ENCODE results near the gene CHI3L2.
"Not testable (repeated sequence)": the region's sequence is repeated elsewhere in the genome, so short reads cannot be mapped to it uniquely, and the experiment has no call there.

The CHI3L2 gene

GRCh38 chr1:111202707-111203623 is 24.5 kb upstream of the CHI3L2 start:
- DNase-seq = no peak

DNA sequence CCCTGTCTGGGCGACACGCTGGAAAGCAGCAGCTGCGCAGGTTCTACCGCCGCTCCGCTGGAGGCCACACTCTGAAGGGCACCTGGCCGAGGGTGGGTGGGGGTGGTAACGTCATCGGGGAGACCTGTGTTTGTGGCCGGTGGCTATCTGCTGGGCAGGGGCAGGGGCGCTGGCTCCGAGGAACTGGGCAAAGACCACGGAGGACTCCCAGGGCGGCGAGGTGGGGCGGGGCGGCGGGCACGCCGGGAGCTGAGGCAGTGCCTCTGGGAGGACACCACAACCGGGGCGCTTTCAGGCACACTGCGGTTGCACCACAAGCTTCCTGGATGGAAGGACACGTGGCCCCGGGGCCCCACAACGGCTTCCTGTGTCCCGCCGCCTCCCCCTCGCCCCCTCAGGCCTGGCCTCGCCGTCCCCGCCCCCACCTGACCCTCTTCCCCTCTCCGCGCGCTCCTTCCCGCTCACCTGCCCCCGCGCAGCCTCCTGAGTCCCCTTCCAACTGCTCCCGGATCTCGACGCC is 23.8 kb upstream of the CHI3L2 start:
- DNase-seq = peak; percentile 95

DNA sequence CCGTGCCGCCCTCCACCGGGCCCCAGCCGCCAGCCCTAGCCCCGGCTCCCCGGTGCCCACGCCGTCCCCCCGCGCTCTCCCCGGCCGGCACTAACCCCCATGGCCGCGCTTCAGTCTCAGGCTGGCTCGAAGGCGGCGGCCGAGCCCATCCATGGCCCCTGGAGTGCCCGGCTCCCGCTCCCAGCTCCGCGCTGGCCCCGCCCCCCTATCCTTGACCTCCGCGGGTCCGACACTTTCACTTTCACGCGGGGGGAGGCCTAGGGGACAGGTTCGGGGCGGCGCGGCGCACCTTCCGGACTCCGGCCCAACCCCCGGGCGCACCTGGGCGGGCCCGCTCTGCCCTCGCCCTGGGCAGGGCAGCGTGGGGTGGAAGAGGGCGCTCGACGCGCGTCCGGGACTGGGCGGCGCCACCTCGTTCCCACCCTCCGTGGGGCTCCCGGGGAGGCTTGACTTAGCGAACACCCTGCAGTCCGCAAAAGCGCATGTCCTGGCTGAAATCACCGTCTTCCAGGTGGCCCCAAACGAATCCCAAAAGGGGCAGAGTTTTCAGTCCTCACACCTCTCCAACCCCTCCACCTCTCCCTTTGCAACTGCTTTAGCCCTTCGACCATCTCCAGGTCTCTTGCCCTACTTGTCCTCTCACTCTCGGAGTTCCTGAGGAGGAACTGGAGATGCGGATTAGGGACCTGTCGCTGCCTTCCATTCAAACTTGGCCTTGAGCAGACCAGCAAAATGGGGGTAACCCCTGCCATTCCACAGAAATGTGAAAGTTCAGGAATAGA is 23.1 kb upstream of the CHI3L2 start:
- peak; percentile 76 for DNase-seq

- DNase-seq = no peak
Observed at GRCh38 chr1:111204983-111205713, 22.4 kb upstream of the CHI3L2 start.

DNA sequence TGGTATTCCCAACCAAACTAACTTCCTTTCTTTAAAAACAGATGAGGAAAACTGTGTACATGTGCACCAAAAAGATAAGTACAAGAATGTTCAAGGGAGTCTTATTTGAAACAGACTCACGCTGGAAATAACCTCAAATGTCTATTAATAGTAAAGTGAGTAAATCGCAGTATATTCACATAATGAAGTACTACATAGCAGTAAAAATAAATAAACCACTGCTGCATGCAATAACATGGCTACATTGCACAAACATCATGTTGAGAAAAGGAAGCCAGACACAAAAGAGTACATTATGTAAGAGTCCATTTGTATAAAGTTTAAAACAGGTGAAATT is 21.8 kb upstream of the CHI3L2 start:
- no peak for DNase-seq

DNA sequence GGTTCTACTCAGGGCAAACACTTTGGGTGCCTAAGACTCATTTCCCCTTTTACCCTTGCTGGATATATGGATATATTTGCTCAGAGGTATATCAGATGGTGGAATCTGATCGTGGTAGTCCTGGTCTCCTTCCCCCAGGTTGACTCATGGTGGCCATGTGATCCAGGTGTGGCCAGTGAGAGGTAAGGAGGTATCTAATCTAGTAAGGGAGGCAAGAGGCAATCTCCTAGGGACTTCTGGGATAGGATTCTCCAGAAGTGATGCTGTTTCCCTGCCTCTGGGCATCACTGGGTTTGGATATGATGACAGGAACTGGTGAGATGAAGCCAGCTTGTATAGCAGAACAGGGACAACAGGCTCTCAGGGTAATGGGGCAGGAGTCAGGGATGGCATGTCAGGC is 18.6 kb upstream of the CHI3L2 start:
- DNase-seq = no peak

DNA sequence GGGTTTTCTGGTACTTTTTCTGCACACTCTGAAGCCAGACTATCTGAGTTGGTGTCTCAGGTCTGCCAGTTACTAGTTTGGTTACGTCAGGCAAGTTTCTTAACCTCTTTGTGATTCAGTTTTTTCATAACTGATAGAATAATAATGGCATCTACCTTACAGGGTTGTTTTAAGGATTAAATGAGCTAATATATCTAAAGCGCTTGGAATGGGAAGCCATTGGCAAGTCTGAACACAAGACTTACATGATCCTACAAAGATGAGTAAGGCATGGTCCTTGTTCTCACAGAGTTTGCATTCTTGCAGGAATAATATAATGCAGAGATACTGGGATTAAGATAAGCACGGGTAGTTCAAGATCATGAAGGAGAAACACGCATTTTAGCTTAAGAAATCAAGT is 17.9 kb upstream of the CHI3L2 start:
- no peak for DNase-seq

GRCh38 chr1:111211921-111212320 is 15.6 kb upstream of the CHI3L2 start:
- DNase-seq = no peak

DNA sequence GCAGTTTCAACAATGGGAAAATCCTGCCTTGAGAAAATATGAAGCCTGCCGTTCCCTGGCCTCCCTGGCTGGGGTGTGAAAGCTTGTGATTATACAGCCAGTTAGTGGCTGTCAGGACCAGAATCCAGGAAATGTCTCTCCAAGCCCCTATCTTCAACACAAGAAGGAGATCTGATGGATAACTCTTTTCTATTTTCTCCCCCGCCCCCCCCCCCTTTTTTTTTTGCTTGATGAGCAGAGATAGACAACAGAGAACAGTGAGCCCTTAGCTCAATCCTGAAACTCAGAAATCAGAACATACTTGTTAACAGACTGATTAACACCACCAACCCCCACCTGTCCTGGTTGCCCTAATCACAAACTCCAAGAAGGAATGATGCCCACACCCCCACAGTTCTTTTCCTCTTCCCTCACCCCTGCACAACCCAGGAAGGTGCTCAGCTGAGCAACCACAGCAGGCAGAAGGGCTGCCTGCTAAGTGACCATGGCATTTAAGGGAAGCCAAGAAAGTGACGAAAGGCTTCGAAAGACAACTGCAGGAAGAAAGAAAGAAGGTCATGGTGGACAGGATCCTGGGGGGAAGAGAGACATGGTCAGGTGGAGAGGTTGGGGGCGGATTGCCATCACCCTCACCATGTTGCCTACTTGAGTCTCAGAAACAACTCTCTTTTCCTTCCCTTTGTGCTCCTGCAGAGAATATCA is 14.7 kb upstream of the CHI3L2 start:
- no peak for DNase-seq

DNA sequence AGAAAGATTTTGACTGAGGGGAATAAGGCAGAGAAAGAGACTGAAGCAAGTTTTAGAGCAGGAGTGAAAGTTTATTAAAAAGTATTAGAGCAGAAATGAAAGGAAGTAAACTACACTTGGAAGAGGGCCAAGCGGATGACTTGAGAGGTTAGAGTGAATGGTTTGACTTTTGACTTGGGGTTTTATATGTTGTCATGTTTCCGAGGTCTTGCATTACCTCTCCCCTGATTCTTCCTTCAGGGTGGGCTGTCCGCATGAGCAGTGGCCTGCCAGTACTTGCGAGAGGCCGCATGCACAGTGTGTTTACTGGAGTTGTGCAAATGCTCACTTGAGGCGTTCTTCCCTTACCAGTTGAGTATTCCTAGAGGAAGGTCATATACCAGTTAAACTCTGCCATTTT is 14.1 kb upstream of the CHI3L2 start:
- DNase-seq = no peak

DNA sequence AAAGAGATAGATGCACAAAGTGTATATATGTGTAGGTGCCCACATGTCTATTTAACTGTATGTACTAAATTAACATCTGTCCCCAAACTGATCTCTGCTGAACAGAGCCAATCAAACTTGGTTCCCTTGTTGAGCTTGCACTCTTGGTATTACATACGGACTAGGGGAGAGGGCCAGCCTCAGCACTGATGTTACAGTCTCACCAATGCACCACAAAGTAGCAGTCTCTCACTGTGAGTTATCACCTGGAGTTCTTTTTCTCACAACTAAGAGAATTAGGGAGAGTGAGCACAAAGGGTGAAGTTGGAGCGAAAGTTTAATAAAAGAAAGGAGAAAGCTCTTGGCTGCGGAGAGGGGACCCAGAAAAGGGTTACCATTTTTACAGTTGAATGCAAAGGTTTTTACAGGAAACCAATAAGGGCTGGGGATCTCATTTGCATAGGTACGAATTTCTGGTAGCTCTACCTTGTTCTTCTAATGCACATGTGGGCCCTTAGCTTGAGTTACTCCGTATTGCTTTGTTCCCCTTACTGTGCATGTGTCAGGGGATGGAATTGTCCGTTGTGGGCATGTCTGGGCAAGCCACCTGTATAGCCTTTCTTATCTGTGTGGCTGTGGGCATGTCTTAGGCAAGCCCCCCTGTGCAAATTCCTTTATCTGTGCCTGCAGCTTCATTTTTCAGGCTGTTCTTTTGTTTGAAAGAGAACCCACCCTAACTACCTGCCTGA is 13.3 kb upstream of the CHI3L2 start:
- DNase-seq = no peak

DNA sequence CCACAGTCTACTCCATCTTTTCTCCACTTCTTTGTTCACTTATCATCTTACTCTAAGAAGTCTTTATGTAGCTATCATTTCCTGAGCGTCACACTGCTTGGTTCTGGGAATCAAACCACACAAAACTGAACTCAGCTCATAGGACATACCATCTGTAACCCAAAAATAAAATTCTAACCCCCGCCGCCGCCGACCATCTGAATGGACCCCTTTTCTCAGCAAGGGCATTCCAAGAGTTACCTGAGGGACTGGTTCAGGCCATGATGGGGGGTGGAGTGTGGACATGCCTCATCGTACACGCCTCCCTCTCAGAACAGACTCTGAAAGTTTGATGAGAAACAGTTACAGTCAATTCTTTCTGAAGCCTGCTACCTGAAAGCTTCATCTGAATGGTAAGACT is 12.6 kb upstream of the CHI3L2 start:
- DNase-seq = peak; percentile 73

- not testable (repeated sequence) for DNase-seq
Observed at GRCh38 chr1:111215285-111215684, 12.2 kb upstream of the CHI3L2 start.

DNA sequence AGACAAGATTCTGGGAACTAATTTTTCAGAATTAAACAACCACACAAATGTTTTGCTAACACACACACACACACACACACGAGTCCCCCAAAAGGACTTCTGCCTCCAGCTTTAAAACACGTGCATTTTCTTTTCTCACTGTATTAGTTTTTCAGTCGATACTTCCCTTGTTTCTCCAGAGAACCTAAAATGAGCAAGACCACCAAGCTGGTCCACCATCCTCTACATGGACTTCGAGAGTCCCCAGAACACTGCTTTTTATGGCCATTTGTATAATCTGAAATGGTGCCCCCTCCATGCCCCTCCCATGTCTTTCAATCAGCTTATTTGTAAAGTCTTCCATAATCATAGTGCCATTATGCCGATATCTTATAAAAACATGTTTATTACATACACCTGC is 10.8 kb upstream of the CHI3L2 start:
- no peak for DNase-seq

DNA sequence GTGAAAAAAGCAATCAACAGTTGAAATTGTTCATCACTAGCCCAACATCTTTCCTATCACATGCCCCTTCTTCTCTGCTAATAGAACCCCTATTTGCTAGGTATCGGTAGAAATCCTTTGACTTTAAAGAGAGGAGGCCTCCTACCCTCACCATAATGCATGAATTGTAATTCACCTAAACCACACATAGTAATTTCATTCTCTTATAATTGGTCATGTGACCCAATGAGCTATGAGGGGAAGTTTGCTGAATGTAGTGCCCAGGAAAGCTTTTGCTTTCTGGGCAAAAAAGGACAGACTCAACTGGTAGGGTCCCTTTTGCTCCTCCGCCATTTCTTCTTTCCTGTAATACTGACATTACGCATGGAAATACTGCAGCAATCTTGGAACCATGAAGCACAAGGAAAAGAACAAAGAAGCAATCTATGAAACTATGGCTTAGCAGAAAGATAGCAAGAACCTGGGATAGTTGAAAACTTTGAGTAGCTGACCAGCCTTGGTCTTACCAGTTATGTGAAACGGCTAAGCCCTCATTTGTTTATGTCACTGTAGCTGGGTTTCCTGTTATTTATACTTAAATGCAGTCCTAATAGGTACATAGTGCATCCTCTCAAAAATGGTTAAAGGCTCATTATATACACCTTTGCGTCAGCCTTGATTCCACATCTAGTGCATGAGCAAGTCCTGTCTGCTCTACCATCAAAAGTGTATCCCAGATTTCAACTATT is 10.2 kb upstream of the CHI3L2 start:
- DNase-seq = no peak

DNA sequence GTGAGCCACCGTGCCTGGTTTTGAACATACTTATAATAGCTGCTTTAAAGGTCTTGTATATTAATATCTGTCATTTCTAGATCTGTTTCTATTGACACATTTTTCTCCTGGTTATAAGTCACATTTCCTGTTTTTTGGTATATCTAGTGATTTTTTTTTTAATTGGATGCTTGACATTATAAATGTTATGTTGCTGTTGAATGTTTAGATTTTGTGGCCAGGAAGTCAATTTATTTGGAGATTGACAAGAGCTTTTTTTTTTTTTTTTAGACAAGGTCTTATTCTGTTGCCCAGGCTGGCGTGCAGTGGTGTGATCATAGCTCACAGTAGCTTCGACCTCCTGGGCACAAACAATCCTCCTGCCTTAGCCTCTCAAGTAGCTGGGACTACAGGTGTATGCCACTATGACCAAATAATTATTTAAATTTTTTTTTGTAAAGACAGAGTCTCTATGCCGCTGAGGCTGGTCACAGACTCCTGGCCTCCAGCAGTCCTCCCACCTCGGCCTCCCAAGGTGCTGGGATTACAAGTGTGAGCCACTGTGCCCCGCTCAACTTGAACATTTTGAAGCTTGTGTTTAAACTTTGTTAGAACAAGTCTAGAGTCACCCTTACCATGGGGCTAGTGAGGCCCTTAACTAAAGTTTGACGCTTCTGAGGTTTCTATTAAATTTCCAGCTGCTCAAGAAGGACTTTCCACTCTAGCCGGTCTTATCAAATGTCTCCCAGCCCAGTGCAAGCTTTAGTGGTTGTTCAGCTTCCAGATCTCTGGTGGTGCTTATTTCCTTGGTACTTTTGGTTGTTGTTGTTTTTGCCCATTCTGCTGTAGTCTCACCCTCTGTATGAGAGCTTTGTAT is 8.6 kb upstream of the CHI3L2 start:
- no peak for DNase-seq

GRCh38 chr1:111219557-111220286 is 7.8 kb upstream of the CHI3L2 start:
- DNase-seq = peak; percentile 76

DNA sequence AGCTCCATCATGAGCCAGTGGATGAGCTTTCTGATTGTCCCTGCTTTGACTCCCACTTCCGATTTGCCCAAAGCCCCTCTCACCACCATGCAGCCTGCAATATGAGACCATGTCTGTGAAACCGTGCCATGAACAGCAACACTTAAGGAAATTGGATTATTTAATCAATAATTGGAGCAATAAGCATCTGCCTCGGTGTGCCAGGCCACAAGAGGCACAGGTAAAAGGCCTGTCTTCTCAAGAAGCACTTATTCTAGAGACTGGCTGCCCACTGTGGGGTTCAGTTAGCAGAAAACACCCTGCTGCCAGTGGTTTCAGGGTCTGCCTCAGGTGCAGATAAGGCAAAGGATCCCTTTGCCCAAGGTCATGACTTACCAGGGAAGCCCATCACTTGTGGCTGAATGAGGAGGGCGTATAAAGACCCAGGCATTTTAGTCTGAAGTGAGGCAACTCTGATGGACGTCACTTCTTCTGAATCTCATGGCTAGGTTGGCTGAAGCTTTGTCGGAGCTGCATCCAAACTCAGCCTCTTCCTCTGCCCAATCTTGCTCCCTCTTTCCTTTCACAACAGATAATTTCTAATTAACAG is 7.1 kb upstream of the CHI3L2 start:
- no peak for DNase-seq

GRCh38 chr1:111221276-111221632 is 6.3 kb upstream of the CHI3L2 start:
- DNase-seq = no peak

Data from stimulated activated CD4-positive, alpha-beta T cell treated with anti-CD3 and anti-CD28 coated beads, Interleukin-15, amount 100 ng/mL, for 24 hours (primary cell).